K562 (cell line): Measurements from ENCODE around the gene AZU1. TPM values are rescaled to one million over a fixed set of nuclear protein-coding genes. Genes with fewer than 3 reads are reported as not detected.

Source experiments
- CHD4 ChIP-seq: fragments of 200-600 bp; sonication (generic); IDR thresholded peaks from 3 replicates; pipeline ENCODE4 v1.6.1; 2012; ENCODE audit warnings: low read depth, mild to moderate bottlenecking, mixed read lengths, low read length, inconsistent platforms; ENCODE audit not compliant: insufficient read depth, insufficient replicate concordance, poor library complexity, severe bottlenecking
- ELF2 ChIP-seq: fragments of 250-450 bp; sonication (Bioruptor Pico); IDR thresholded peaks from 2 replicates; pipeline ENCODE4 v1.5.0; 2021; ENCODE audit warnings: mild to moderate bottlenecking
- EP300 ChIP-seq: IDR thresholded peaks from 2 replicates; pipeline ENCODE4 v1.6.1; 2012; ENCODE audit warnings: low read length, improper control_type of control experiment
- HCFC1 ChIP-seq: IDR thresholded peaks from 2 replicates; pipeline ENCODE4 v1.6.1; 2012; ENCODE audit warnings: low read depth, low read length, improper control_type of control experiment
- KAT2B ChIP-seq: IDR thresholded peaks from one replicate; pipeline ENCODE4 v1.6.1; 2012; ENCODE audit warnings: low read depth, mild to moderate bottlenecking, control low read depth, inconsistent platforms, low read length, moderate library complexity
- KAT7 ChIP-seq: sonication (generic); formaldehyde crosslinking; IDR thresholded peaks from 2 replicates; pipeline ENCODE4 v1.8.0; 2022; ENCODE audit warnings: missing genetic modification reagents, mild to moderate bottlenecking, borderline replicate concordance
- LCOR ChIP-seq: sonication (generic); formaldehyde crosslinking; IDR thresholded peaks from 2 replicates; pipeline ENCODE4 v1.8.0; 2022; ENCODE audit warnings: mild to moderate bottlenecking, missing genetic modification reagents
- NFE2L1 ChIP-seq: fragments of 450-650 bp; IDR thresholded peaks from 2 replicates; pipeline ENCODE4 v1.6.1; 2016; ENCODE audit warnings: missing genetic modification characterization, low read depth, mild to moderate bottlenecking, missing compliant biosample characterization, moderate library complexity, borderline replicate concordance
- RBFOX2 ChIP-seq: fragments of 200-400 bp; formaldehyde crosslinking; IDR thresholded peaks from 2 replicates; pipeline ENCODE4 v1.6.1; 2017; ENCODE audit warnings: low read depth, mild to moderate bottlenecking, low read length, moderate library complexity
- RHOXF2B ChIP-seq: fragments of 250-450 bp; sonication (Bioruptor Pico); conservative IDR thresholded peaks from 2 replicates; pipeline ENCODE4 v1.5.1; 2021
- SIX5 ChIP-seq, 2 experiments: IDR thresholded peaks; 2 replicates each; pipeline ENCODE4 v1.6.1; 2011; ENCODE audit warnings: low read length in 2 of 2, borderline replicate concordance in 1 of 2, low read depth in 1 of 2, mild to moderate bottlenecking in 1 of 2, moderate library complexity in 1 of 2; ENCODE audit not compliant: insufficient read depth in 1 of 2
- SMARCA5 ChIP-seq: fragments of 450-650 bp; IDR thresholded peaks from 2 replicates; pipeline ENCODE4 v1.6.1; 2016
- SP2 ChIP-seq: IDR thresholded peaks from 2 replicates; pipeline ENCODE4 v1.6.1; 2011; ENCODE audit warnings: mild to moderate bottlenecking, low read depth, low read length, moderate library complexity; ENCODE audit not compliant: poor library complexity, severe bottlenecking; ENCODE audit errors: extremely low read depth
- SRF ChIP-seq, 2 experiments: fragments of 250-450, 450-650 bp in 1 of 2; sonication (Bioruptor Pico) in 1 of 2; sonication (generic) in 1 of 2; formaldehyde crosslinking; IDR thresholded peaks; 2 replicates each; pipeline versions ENCODE4 v1.5.0 to v1.5.1; 2020 to 2022; ENCODE audit warnings: mild to moderate bottlenecking in 1 of 2, missing genetic modification reagents in 1 of 2
- TOE1 ChIP-seq, 2 experiments: fragments of 450-650 bp in 1 of 2; sonication (generic) in 1 of 2; formaldehyde crosslinking in 1 of 2; IDR thresholded peaks; 2 replicates each; pipeline versions ENCODE4 v1.7.1 to v1.8.0; 2016 to 2022; ENCODE audit warnings: borderline replicate concordance in 2 of 2, mild to moderate bottlenecking in 2 of 2, antibody characterized with exemption in 1 of 2, inconsistent platforms in 1 of 2, low read depth in 1 of 2, missing genetic modification reagents in 1 of 2, moderate library complexity in 1 of 2
- ZC3H8 ChIP-seq: fragments of 450-650 bp; IDR thresholded peaks from 2 replicates; pipeline ENCODE4 v1.6.1; 2017
- polyA plus RNA-seq, 8 experiments: library from polyadenylated mRNA; depleted of rRNA in 4 of 8; stranded (reverse) in 5 of 8; unstranded in 3 of 8; fragments of >200 nt; fragmentation: Nextera tagmentation in 2 of 8; fragmentation: Illumina TruSeq in 1 of 8; extraction: Ambion mirVana in 2 of 8; extraction: Trizol in 1 of 8; gene quantifications; 2 replicates each; pipeline versions ENCODE4 v1.2.1 to v1.2.3, GENCODE V29; 2011 to 2014; ENCODE audit warnings: inconsistent platforms in 1 of 8, missing spikeins in 1 of 8
- total RNA-seq, 7 experiments: library from RNA; depleted of rRNA in 6 of 7; stranded (reverse); fragments of >200 nt in 6 of 7; fragmentation: Illumina TruSeq in 2 of 7; extraction: Trizol in 2 of 7; gene quantifications; 2 replicates each; pipeline versions ENCODE4 v1.2.1 to v1.2.3, GENCODE V29; 2011 to 2021; ENCODE audit warnings: low replicate concordance in 1 of 7
- TF ChIP-seq, protein P1 (sequence below): sonication (generic); formaldehyde crosslinking; IDR thresholded peaks from 2 replicates; pipeline ENCODE4 v1.8.0; 2022; ENCODE audit warnings: missing genetic modification reagents, mild to moderate bottlenecking, borderline replicate concordance
- TF ChIP-seq, protein P2 (sequence below): fragments of 450-650 bp; IDR thresholded peaks from 2 replicates; pipeline ENCODE4 v1.6.1; 2018; ENCODE audit warnings: mild to moderate bottlenecking, low read depth; ENCODE audit not compliant: partially characterized antibody
- TF ChIP-seq, protein P3 (sequence below), 2 experiments: fragments of 150-350 bp in 1 of 2; IDR thresholded peaks; 2 replicates each; pipeline ENCODE4 v1.6.1; 2012 to 2016; ENCODE audit warnings: low read depth in 2 of 2, low read length in 2 of 2, mild to moderate bottlenecking in 1 of 2, moderate library complexity in 1 of 2

Gene AZU1
- total and polyA plus RNA-seq, 9 of the 15 experiments (the other 6 are each of a cell fraction or from before 2014, with no cell fraction given), result 0.29 to 1.9 (median 0.59) TPM; not detected in 3

DNA sequence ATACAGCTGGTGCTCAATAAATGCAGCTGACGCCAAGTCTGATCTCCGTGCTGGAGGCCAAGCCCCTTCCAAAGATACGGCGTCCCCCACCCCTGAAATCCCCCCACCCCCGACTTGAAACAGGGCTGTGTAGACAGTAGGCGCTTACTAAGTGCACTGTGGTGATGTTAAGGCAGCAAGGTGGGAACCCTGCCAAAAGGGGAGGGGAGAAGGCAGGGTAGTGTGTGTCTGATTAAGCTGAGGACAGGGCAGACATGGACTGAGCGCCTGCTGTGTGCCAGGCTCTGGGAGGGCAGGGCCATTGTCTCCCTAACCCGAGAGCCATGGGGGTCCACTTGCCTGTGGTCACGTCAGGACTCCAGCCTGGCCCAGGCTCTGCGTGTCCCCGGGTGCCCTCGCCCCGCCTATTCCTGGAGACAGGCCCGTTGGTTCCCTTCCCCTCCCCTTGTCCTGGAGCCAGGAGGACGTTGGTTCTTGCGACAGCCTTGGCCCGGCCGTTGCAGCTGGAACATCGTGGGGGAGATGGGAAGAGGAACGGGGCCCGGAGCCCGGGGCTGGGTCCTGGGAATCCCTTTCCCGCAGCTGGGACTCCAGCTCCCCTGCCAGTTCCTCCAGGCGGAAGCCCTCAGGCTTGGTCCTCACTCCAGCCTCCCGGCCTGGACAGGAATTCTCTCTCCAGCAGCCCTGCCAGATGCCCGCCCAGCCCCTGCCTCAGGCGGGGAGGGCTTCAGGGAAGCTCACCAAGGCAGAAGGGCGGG lies 22.8 kb downstream of the AZU1 start (continued):
- TF ChIP-seq TOE1 (IDR thresholded peaks at IDR 0.05; ENCODE audit: borderline replicate concordance) (0 out of 2 replicates have a peak, but pooled peaks have one; percentile 14), TOE1 (CRISPR knock-in tag; IDR thresholded peaks at IDR 0.05; ENCODE audit: borderline replicate concordance, low read depth) (no peak), SIX5 (IDR thresholded peaks at IDR 0.05; ENCODE audit: borderline replicate concordance in 1 of 2, insufficient read depth in 1 of 2, low read depth in 1 of 2, low read length in 2 of 2) (no peak), LCOR (no peak), EP300 (peak; percentile 31; the same call in 1 of the 2 replicates), RBFOX2 (no peak), RHOXF2B (CRISPR knock-in tag) (no peak), SMARCA5 (no peak; the same call in 1 of the 2 replicates), KAT7 (CRISPR knock-in tag) (no peak), HCFC1 (no peak), KAT2B (no peak), ELF2 (CRISPR knock-in tag) (no peak), SRF (CRISPR knock-in tag; IDR thresholded peaks at IDR 0.05) (no peak), SP2 (no peak), ZC3H8 (no peak), CHD4 (no peak), NFE2L1 (no peak)
- TF ChIP-seq, protein P1, sequence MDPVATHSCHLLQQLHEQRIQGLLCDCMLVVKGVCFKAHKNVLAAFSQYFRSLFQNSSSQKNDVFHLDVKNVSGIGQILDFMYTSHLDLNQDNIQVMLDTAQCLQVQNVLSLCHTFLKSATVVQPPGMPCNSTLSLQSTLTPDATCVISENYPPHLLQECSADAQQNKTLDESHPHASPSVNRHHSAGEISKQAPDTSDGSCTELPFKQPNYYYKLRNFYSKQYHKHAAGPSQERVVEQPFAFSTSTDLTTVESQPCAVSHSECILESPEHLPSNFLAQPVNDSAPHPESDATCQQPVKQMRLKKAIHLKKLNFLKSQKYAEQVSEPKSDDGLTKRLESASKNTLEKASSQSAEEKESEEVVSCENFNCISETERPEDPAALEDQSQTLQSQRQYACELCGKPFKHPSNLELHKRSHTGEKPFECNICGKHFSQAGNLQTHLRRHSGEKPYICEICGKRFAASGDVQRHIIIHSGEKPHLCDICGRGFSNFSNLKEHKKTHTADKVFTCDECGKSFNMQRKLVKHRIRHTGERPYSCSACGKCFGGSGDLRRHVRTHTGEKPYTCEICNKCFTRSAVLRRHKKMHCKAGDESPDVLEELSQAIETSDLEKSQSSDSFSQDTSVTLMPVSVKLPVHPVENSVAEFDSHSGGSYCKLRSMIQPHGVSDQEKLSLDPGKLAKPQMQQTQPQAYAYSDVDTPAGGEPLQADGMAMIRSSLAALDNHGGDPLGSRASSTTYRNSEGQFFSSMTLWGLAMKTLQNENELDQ (CRISPR knock-in tag), result no peak
- TF ChIP-seq, protein P2, sequence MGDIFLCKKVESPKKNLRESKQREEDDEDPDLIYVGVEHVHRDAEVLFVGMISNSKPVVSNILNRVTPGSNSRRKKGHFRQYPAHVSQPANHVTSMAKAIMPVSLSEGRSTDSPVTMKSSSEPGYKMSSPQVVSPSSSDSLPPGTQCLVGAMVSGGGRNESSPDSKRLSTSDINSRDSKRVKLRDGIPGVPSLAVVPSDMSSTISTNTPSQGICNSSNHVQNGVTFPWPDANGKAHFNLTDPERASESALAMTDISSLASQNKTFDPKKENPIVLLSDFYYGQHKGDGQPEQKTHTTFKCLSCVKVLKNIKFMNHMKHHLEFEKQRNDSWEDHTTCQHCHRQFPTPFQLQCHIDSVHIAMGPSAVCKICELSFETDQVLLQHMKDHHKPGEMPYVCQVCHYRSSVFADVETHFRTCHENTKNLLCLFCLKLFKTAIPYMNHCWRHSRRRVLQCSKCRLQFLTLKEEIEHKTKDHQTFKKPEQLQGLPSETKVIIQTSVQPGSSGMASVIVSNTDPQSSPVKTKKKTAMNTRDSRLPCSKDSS, result no peak
- TF ChIP-seq, protein P3, sequence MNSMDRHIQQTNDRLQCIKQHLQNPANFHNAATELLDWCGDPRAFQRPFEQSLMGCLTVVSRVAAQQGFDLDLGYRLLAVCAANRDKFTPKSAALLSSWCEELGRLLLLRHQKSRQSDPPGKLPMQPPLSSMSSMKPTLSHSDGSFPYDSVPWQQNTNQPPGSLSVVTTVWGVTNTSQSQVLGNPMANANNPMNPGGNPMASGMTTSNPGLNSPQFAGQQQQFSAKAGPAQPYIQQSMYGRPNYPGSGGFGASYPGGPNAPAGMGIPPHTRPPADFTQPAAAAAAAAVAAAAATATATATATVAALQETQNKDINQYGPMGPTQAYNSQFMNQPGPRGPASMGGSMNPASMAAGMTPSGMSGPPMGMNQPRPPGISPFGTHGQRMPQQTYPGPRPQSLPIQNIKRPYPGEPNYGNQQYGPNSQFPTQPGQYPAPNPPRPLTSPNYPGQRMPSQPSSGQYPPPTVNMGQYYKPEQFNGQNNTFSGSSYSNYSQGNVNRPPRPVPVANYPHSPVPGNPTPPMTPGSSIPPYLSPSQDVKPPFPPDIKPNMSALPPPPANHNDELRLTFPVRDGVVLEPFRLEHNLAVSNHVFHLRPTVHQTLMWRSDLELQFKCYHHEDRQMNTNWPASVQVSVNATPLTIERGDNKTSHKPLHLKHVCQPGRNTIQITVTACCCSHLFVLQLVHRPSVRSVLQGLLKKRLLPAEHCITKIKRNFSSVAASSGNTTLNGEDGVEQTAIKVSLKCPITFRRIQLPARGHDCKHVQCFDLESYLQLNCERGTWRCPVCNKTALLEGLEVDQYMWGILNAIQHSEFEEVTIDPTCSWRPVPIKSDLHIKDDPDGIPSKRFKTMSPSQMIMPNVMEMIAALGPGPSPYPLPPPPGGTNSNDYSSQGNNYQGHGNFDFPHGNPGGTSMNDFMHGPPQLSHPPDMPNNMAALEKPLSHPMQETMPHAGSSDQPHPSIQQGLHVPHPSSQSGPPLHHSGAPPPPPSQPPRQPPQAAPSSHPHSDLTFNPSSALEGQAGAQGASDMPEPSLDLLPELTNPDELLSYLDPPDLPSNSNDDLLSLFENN (IDR thresholded peaks at IDR 0.05; ENCODE audit: low read depth in 2 of 2, low read length in 2 of 2), result no peak
